Osteocyte (in vitro differentiated cells): ENCODE results near the gene CPSF6. TPM values are rescaled to one million over a fixed set of nuclear protein-coding genes. Genes with fewer than 3 reads are reported as not detected.
"Not testable (repeated sequence)": the region's sequence is repeated elsewhere in the genome, so short reads cannot be mapped to it uniquely, and the experiment has no call there.

Source experiments
- DNase-seq: peaks from one replicate; pipeline ENCODE4 v3.0.0; 2021; ENCODE audit warnings: mixed read lengths; ENCODE audit not compliant: unreplicated experiment; ENCODE audit errors: extremely low spot score
- H3K27ac Mint-ChIP-seq: one replicate; pipeline ENCODE4 v1.8.0; 2021; ENCODE audit warnings: mild to moderate bottlenecking, mixed read lengths; ENCODE audit not compliant: unreplicated experiment
- H3K27me3 Mint-ChIP-seq: one replicate; pipeline ENCODE4 v1.8.0; 2021; ENCODE audit warnings: mixed read lengths; ENCODE audit not compliant: unreplicated experiment
- H3K36me3 Mint-ChIP-seq: one replicate; pipeline ENCODE4 v1.8.0; 2021; ENCODE audit warnings: mixed read lengths; ENCODE audit not compliant: unreplicated experiment
- H3K4me1 Mint-ChIP-seq: one replicate; pipeline ENCODE4 v1.8.0; 2021; ENCODE audit warnings: mixed read lengths; ENCODE audit not compliant: unreplicated experiment
- H3K4me3 Mint-ChIP-seq: one replicate; pipeline ENCODE4 v1.8.0; 2021; ENCODE audit warnings: mild to moderate bottlenecking, moderate library complexity, mixed read lengths; ENCODE audit not compliant: unreplicated experiment
- H3K9me3 Mint-ChIP-seq: one replicate; pipeline ENCODE4 v1.8.0; 2021; ENCODE audit warnings: mixed read lengths; ENCODE audit not compliant: unreplicated experiment
- long read RNA-seq: library from polyadenylated mRNA; unstranded; transcript quantifications from one replicate; pipeline ENCODE4 v2.0.0, GENCODE V29; 2021
- total RNA-seq: library from RNA; stranded (reverse); gene quantifications from 2 replicates; pipeline ENCODE4 v1.2.1, GENCODE V29; 2021
- TF ChIP-seq, protein P1 (sequence below): fragments of 200-600 bp; sonication (generic); IDR thresholded peaks from 2 replicates; pipeline ENCODE4 v1.5.0; 2021; ENCODE audit warnings: antibody characterized with exemption, mild to moderate bottlenecking, moderate library complexity

The CPSF6 gene, protein sequence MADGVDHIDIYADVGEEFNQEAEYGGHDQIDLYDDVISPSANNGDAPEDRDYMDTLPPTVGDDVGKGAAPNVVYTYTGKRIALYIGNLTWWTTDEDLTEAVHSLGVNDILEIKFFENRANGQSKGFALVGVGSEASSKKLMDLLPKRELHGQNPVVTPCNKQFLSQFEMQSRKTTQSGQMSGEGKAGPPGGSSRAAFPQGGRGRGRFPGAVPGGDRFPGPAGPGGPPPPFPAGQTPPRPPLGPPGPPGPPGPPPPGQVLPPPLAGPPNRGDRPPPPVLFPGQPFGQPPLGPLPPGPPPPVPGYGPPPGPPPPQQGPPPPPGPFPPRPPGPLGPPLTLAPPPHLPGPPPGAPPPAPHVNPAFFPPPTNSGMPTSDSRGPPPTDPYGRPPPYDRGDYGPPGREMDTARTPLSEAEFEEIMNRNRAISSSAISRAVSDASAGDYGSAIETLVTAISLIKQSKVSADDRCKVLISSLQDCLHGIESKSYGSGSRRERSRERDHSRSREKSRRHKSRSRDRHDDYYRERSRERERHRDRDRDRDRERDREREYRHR
- total RNA-seq, result 66.5 and 70.2 TPM in 2 replicates
- long read RNA-seq, full-length matches to known transcripts, result 127 of 169 reads
- long read RNA-seq, partial matches to known transcripts, result 6 of 169 reads
- long read RNA-seq, other reads (novel, unspliced or antisense), result 36 of 169 reads

GRCh38 chr12:69239352-69239921, at the start of gene CPSF6:
CPSF6 (plus strand) TSS chr12:69239569; CDS start chr12:69239647, 78 bp downstream.
- peak; percentile 99 for DNase-seq
- TF ChIP-seq, protein P1, sequence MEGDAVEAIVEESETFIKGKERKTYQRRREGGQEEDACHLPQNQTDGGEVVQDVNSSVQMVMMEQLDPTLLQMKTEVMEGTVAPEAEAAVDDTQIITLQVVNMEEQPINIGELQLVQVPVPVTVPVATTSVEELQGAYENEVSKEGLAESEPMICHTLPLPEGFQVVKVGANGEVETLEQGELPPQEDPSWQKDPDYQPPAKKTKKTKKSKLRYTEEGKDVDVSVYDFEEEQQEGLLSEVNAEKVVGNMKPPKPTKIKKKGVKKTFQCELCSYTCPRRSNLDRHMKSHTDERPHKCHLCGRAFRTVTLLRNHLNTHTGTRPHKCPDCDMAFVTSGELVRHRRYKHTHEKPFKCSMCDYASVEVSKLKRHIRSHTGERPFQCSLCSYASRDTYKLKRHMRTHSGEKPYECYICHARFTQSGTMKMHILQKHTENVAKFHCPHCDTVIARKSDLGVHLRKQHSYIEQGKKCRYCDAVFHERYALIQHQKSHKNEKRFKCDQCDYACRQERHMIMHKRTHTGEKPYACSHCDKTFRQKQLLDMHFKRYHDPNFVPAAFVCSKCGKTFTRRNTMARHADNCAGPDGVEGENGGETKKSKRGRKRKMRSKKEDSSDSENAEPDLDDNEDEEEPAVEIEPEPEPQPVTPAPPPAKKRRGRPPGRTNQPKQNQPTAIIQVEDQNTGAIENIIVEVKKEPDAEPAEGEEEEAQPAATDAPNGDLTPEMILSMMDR, result no peak
- H3K27me3 Mint-ChIP-seq, result no peaks in the 10 kb centered on the region
- peaks cover 34% of the 10 kb centered on the region for H3K4me1 Mint-ChIP-seq
- no peaks in the 10 kb centered on the region for H3K9me3 Mint-ChIP-seq
- peak within 1 kb of the TSS; percentile 90 for H3K4me3 Mint-ChIP-seq
- H3K36me3 Mint-ChIP-seq, result no peaks in the 10 kb centered on the region
- H3K27ac Mint-ChIP-seq, result peak within 1 kb of the TSS; percentile 85

- Mint-ChIP-seq H3K27ac (no peak overlapping the region), H3K36me3 (peaks cover 2% of the 10 kb centered on the region), H3K4me1 (no peaks in the 10 kb centered on the region), H3K9me3 (peaks cover 40% of the 10 kb centered on the region), H3K4me3 (no peak overlapping the region), H3K27me3 (peaks cover 13% of the 10 kb centered on the region)
- TF ChIP-seq, protein P1, result no peak
- DNase-seq, result no peak
Measured at GRCh38 chr12:69196302-69197288, 42.8 kb upstream of the CPSF6 start.

- peaks cover 41% of the 10 kb centered on the region for H3K9me3 Mint-ChIP-seq
- not testable (repeated sequence) for H3K4me1 Mint-ChIP-seq
Measured at GRCh38 chr12:69199976-69200375, 39.4 kb upstream of the CPSF6 start.

GRCh38 chr12:69204191-69204590, 35.2 kb upstream of the CPSF6 start:
- H3K9me3 Mint-ChIP-seq, result peaks cover 27% of the 10 kb centered on the region
- TF ChIP-seq, protein P1, result no peak
- DNase-seq, result no peak
- no peaks in the 10 kb centered on the region for H3K4me1 Mint-ChIP-seq
- no peak overlapping the region for H3K4me3 Mint-ChIP-seq
- no peak overlapping the region for H3K27ac Mint-ChIP-seq
- no peaks in the 10 kb centered on the region for H3K36me3 Mint-ChIP-seq
- H3K27me3 Mint-ChIP-seq, result peaks cover 13% of the 10 kb centered on the region

More at GRCh38 chr12:69199976-69200375, 39.4 kb upstream of the CPSF6 start:
- H3K27ac Mint-ChIP-seq, H3K36me3 Mint-ChIP-seq, H3K4me3 Mint-ChIP-seq, DNase-seq: not testable (repeated sequence)
- H3K27me3 Mint-ChIP-seq, result peaks cover 21% of the 10 kb centered on the region

DNA sequence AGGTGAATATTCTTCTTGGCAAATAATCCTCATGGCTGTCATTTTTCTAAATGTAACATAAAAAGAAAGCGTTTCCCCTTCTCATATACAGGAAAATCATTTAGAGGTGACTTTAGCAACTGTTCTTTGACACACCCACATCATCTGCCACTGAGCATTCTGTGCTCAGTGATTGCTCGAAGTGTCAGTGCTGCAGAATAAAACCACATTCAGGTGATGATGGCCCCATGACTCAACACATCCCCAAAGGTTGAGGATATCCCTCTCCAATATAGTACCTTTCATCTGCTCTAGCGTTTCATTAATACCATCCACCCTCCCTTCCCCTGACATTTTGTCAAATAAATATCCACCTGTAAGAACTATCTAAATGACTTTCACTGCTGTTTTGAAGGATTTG, 28.7 kb upstream of the CPSF6 start:
- H3K27me3 Mint-ChIP-seq, result peaks cover 30% of the 10 kb centered on the region
- H3K4me1 Mint-ChIP-seq, result no peaks in the 10 kb centered on the region
- TF ChIP-seq, protein P1, result no peak
- no peak overlapping the region for H3K27ac Mint-ChIP-seq
- no peak for DNase-seq
- H3K4me3 Mint-ChIP-seq, result no peak overlapping the region
- H3K36me3 Mint-ChIP-seq, result no peaks in the 10 kb centered on the region
- no peaks in the 10 kb centered on the region for H3K9me3 Mint-ChIP-seq
